HepG2 (cell line): ENCODE measurements around the gene GGA1. TPM values are rescaled to one million over a fixed set of nuclear protein-coding genes. Genes with fewer than 3 reads are reported as not detected.

Experiments used
- CAMTA2 ChIP-seq: sonication (generic); formaldehyde crosslinking; IDR thresholded peaks from 2 replicates; pipeline ENCODE4 v1.4.0; 2020; ENCODE audit warnings: mild to moderate bottlenecking, missing genetic modification reagents, borderline replicate concordance
- ELF1 ChIP-seq: sonication (generic); formaldehyde crosslinking; IDR thresholded peaks from 2 replicates; pipeline ENCODE4 v1.4.0; 2020; ENCODE audit warnings: missing genetic modification reagents
- HBP1 ChIP-seq: IDR thresholded peaks from 2 replicates; pipeline ENCODE4 v1.6.1; 2016; ENCODE audit warnings: low read depth, control low read depth
- HIVEP1 ChIP-seq: sonication (generic); formaldehyde crosslinking; IDR thresholded peaks from 2 replicates; pipeline ENCODE4 v1.4.0; 2020; ENCODE audit warnings: mild to moderate bottlenecking, missing genetic modification reagents
- ISX ChIP-seq: sonication (generic); formaldehyde crosslinking; conservative IDR thresholded peaks from 2 replicates; pipeline ENCODE4 v1.5.0; 2020; ENCODE audit warnings: missing genetic modification reagents
- JUND ChIP-seq: sonication (generic); formaldehyde crosslinking; IDR thresholded peaks from 2 replicates; pipeline ENCODE4 v1.8.0; 2022; ENCODE audit warnings: mild to moderate bottlenecking, missing genetic modification reagents
- NR3C1 ChIP-seq: sonication (generic); formaldehyde crosslinking; IDR thresholded peaks from 2 replicates; pipeline ENCODE4 v1.4.0; 2020; ENCODE audit warnings: missing genetic modification reagents
- REL ChIP-seq: sonication (generic); formaldehyde crosslinking; conservative IDR thresholded peaks from 2 replicates; pipeline ENCODE4 v1.8.0; 2022; ENCODE audit warnings: mild to moderate bottlenecking, missing genetic modification reagents, moderate library complexity
- TBP ChIP-seq: sonication (generic); formaldehyde crosslinking; IDR thresholded peaks from 2 replicates; pipeline ENCODE4 v1.5.0; 2020; ENCODE audit warnings: missing genetic modification reagents
- TBX3 ChIP-seq: fragments of 450-650 bp; IDR thresholded peaks from 2 replicates; pipeline ENCODE4 v1.6.1; 2017; ENCODE audit warnings: antibody characterized with exemption, mild to moderate bottlenecking, inconsistent platforms, borderline replicate concordance
- YY1 ChIP-seq: IDR thresholded peaks from 2 replicates; pipeline ENCODE4 v1.6.1; 2011; ENCODE audit warnings: low read length, low read depth, moderate library complexity, mild to moderate bottlenecking; ENCODE audit not compliant: insufficient read depth, insufficient replicate concordance
- ZNF18 ChIP-seq: sonication (generic); formaldehyde crosslinking; IDR thresholded peaks from 2 replicates; pipeline ENCODE4 v1.8.0; 2022; ENCODE audit warnings: mild to moderate bottlenecking, missing genetic modification reagents; ENCODE audit not compliant: insufficient replicate concordance
- ZNF232 ChIP-seq: sonication (generic); formaldehyde crosslinking; IDR thresholded peaks from 2 replicates; pipeline ENCODE4 v1.4.0; 2020; ENCODE audit warnings: missing genetic modification reagents, borderline replicate concordance
- ZNF251 ChIP-seq: sonication (generic); formaldehyde crosslinking; IDR thresholded peaks from 2 replicates; pipeline ENCODE4 v1.9.0; 2021; ENCODE audit warnings: mild to moderate bottlenecking, missing genetic modification reagents
- ZNF484 ChIP-seq: sonication (generic); formaldehyde crosslinking; IDR thresholded peaks from 2 replicates; pipeline ENCODE4 v1.5.1; 2020; ENCODE audit warnings: mild to moderate bottlenecking, low read depth, missing genetic modification reagents, borderline replicate concordance
- ZNF547 ChIP-seq: sonication (generic); formaldehyde crosslinking; IDR thresholded peaks from 2 replicates; pipeline ENCODE4 v1.5.1; 2020; ENCODE audit warnings: mild to moderate bottlenecking, missing genetic modification reagents
- ZNF777 ChIP-seq: sonication (generic); formaldehyde crosslinking; IDR thresholded peaks from 2 replicates; pipeline ENCODE4 v1.4.0; 2020; ENCODE audit warnings: missing genetic modification reagents
- polyA plus RNA-seq, 8 experiments: library from polyadenylated mRNA; depleted of rRNA in 3 of 8; stranded (reverse) in 7 of 8; unstranded in 1 of 8; fragments of >200 nt; fragmentation: Illumina TruSeq in 4 of 8; extraction: Trizol in 4 of 8; gene quantifications; 2 replicates each; pipeline versions ENCODE4 v1.2.1 to v1.2.3, GENCODE V29; 2011 to 2016; ENCODE audit warnings: low read depth in 4 of 8, missing spikeins in 1 of 8, mixed read lengths in 1 of 8; ENCODE audit not compliant: insufficient read depth in 1 of 8
- total RNA-seq, 5 experiments: library from RNA; depleted of rRNA; stranded (reverse); fragments of >200 nt; fragmentation: Illumina TruSeq; extraction: Trizol; gene quantifications; 2 replicates each; pipeline ENCODE4 v1.2.3, GENCODE V29; 2016; ENCODE audit warnings: low read depth in 1 of 5
- TF ChIP-seq, protein P1 (sequence below): IDR thresholded peaks from 2 replicates; pipeline ENCODE4 v1.6.1; 2016; ENCODE audit warnings: control low read depth
- TF ChIP-seq, protein P2 (sequence below): sonication (generic); formaldehyde crosslinking; IDR thresholded peaks from 2 replicates; pipeline ENCODE4 v1.4.0; 2020; ENCODE audit warnings: missing genetic modification reagents

GGA1 gene
- total and polyA plus RNA-seq, 2 of the 13 experiments (the other 11 are each of a cell fraction or from before 2014, with no cell fraction given), result 29.1 to 87.2 TPM

DNA sequence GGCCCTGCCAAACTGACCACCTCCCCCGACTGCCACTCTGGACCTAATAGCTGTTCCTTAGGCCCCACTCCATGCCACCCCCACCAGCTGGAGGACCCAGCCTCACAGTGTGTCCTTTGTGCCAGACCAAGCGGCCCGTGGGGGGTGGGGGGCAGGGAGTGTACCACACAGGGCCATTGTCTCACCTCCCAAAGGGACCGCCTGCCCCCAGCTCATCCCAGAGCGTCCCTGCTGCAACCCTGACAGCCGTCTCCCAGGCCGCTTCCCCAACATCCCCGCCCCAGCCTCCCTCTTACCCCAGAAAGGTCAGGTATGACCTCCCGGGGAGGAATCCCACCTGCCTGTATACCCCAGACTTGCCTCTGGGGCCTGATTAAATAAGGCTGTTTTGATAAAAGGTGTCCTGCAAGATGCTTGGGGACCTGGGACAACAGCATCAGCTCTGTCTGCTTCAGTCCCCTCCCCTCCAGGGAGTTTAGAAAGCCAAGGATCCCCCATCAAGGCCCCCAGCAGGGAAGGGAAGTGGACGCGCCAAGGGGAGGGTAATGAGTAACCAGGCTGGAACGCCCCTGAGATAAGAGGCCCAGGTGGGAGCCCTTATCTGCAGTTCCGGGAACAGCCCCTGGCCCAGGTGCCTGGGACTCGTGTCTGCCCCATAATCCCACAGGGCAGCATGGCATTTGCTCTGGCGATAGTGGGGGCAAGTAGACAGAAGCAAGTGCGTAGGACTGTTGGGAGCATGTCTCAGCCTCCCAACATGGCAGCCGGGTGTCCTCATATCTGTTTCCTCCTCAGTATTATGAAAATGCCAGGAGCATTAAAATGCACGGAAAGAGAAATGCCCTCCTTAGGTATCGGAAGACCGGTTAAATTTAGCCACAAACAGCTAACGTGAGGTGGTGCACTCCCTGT lies 39.4 kb upstream of the GGA1 start (continued):
- peak; percentile 31; the same call in 1 of the 2 replicates for TF ChIP-seq HBP1 (CRISPR knock-in tag)
- TF ChIP-seq ZNF547 (CRISPR knock-in tag), result no peak; the same call in 1 of the 2 replicates
- no peak for TF ChIP-seq NR3C1 (CRISPR knock-in tag)
- peak; percentile 91 for TF ChIP-seq HIVEP1
- TF ChIP-seq ZNF251 (CRISPR knock-in tag), result no peak
- peak; percentile 90 for TF ChIP-seq ZNF18 (CRISPR knock-in tag)
- TF ChIP-seq JUND (CRISPR knock-in tag), result no peak
- TF ChIP-seq ZNF484 (CRISPR knock-in tag), result 0 out of 2 replicates have a peak, but pooled peaks have one; percentile 66
- peak; percentile 64 for TF ChIP-seq YY1
- no peak; the same call in 1 of the 2 replicates for TF ChIP-seq REL
- peak; percentile 14; the same call in 1 of the 2 replicates for TF ChIP-seq ZNF232 (CRISPR knock-in tag)
- TF ChIP-seq, protein P1, sequence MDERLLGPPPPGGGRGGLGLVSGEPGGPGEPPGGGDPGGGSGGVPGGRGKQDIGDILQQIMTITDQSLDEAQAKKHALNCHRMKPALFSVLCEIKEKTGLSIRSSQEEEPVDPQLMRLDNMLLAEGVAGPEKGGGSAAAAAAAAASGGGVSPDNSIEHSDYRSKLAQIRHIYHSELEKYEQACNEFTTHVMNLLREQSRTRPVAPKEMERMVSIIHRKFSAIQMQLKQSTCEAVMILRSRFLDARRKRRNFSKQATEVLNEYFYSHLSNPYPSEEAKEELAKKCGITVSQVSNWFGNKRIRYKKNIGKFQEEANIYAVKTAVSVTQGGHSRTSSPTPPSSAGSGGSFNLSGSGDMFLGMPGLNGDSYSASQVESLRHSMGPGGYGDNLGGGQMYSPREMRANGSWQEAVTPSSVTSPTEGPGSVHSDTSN (CRISPR knock-in tag), result no peak
- peak; percentile 89 for TF ChIP-seq ELF1 (CRISPR knock-in tag)
- TF ChIP-seq, protein P2, sequence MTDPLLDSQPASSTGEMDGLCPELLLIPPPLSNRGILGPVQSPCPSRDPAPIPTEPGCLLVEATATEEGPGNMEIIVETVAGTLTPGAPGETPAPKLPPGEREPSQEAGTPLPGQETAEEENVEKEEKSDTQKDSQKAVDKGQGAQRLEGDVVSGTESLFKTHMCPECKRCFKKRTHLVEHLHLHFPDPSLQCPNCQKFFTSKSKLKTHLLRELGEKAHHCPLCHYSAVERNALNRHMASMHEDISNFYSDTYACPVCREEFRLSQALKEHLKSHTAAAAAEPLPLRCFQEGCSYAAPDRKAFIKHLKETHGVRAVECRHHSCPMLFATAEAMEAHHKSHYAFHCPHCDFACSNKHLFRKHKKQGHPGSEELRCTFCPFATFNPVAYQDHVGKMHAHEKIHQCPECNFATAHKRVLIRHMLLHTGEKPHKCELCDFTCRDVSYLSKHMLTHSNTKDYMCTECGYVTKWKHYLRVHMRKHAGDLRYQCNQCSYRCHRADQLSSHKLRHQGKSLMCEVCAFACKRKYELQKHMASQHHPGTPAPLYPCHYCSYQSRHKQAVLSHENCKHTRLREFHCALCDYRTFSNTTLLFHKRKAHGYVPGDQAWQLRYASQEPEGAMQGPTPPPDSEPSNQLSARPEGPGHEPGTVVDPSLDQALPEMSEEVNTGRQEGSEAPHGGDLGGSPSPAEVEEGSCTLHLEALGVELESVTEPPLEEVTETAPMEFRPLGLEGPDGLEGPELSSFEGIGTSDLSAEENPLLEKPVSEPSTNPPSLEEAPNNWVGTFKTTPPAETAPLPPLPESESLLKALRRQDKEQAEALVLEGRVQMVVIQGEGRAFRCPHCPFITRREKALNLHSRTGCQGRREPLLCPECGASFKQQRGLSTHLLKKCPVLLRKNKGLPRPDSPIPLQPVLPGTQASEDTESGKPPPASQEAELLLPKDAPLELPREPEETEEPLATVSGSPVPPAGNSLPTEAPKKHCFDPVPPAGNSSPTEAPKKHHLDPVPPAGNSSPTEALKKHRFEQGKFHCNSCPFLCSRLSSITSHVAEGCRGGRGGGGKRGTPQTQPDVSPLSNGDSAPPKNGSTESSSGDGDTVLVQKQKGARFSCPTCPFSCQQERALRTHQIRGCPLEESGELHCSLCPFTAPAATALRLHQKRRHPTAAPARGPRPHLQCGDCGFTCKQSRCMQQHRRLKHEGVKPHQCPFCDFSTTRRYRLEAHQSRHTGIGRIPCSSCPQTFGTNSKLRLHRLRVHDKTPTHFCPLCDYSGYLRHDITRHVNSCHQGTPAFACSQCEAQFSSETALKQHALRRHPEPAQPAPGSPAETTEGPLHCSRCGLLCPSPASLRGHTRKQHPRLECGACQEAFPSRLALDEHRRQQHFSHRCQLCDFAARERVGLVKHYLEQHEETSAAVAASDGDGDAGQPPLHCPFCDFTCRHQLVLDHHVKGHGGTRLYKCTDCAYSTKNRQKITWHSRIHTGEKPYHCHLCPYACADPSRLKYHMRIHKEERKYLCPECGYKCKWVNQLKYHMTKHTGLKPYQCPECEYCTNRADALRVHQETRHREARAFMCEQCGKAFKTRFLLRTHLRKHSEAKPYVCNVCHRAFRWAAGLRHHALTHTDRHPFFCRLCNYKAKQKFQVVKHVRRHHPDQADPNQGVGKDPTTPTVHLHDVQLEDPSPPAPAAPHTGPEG, result no peak
- TF ChIP-seq TBP (CRISPR knock-in tag), result no peak
- TF ChIP-seq ZNF777, result 0 out of 2 replicates have a peak, but pooled peaks have one; percentile 26
- no peak for TF ChIP-seq ISX (CRISPR knock-in tag)
- no peak for TF ChIP-seq TBX3
- 0 out of 2 replicates have a peak, but pooled peaks have one; percentile 72 for TF ChIP-seq CAMTA2
